ENCODE data around the gene RASGEF1C.

RASGEF1C gene

DNA sequence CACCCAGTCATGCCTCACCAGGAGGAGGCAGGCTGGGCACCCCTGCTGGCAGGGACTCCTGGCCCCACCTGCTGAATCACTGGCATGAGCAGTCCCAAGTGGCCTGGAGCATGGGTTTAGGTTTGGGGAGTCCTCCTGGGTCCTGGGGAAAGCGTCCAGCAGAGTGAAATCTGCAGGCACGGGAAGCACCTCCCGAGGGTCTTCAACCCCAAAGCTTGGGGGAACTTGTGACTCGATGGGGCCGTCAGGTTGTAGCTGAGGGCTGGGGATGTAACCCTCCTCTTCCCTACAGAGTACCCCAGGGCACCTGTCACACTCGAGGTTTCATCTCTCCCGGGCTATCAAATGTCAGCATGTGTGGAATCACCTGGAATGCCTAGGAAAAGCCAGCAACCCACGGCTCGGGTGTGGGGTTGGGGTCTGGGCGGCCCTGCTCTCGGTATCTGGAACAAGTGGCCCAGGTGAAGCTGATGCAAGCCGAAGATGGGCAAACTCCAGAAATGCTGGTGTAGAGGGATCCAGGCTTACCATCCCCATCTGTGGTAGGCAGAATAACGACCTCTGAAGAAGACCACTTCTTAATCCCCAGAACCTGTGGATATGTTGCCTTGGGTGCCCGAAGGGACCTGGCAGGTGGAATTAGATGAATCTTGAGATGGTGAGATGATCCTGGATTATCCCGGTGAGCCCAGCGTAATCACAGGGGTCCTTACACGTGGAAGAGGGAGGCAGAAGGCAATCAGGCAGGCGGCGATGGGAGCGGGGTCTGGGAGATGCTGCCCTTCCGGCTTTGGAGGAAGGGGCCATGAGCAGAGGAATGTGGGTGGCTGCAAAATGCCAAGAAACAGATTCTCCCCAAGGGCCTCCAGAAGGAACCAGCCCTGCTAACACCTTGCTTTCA is 6.1 kb upstream of the RASGEF1C start:
- Histone ChIP-seq H3K4me1 (ENCODE audit: low read length) (no peaks in the 10 kb centered on the region), H3K9ac (ENCODE audit: low read length) (no peak overlapping the region), H3K79me2 (ENCODE audit: low read length) (no peaks in the 10 kb centered on the region), H2AFZ (ENCODE audit: low read depth, low read length) (no peak overlapping the region), H3K9me3 (ENCODE audit: insufficient read depth, low read length) (no peaks in the 10 kb centered on the region), H3K36me3 (replicated peaks; ENCODE audit: low read depth, low read length) (no peaks in the 10 kb centered on the region), H3K4me3 (ENCODE audit: low read length) (no peak overlapping the region), H3K27ac (ENCODE audit: low read length) (no peak overlapping the region), H3K27me3 (ENCODE audit: low read depth, low read length) (no peaks in the 10 kb centered on the region), H3K4me2 (ENCODE audit: low read length) (no peak overlapping the region), H4K20me1 (ENCODE audit: insufficient read depth, low read length) (no peaks in the 10 kb centered on the region)
- no peak for TF ChIP-seq EZH2phosphoT487 (IDR thresholded peaks at IDR 0.05; ENCODE audit: low read depth)
- TF ChIP-seq, protein P1, sequence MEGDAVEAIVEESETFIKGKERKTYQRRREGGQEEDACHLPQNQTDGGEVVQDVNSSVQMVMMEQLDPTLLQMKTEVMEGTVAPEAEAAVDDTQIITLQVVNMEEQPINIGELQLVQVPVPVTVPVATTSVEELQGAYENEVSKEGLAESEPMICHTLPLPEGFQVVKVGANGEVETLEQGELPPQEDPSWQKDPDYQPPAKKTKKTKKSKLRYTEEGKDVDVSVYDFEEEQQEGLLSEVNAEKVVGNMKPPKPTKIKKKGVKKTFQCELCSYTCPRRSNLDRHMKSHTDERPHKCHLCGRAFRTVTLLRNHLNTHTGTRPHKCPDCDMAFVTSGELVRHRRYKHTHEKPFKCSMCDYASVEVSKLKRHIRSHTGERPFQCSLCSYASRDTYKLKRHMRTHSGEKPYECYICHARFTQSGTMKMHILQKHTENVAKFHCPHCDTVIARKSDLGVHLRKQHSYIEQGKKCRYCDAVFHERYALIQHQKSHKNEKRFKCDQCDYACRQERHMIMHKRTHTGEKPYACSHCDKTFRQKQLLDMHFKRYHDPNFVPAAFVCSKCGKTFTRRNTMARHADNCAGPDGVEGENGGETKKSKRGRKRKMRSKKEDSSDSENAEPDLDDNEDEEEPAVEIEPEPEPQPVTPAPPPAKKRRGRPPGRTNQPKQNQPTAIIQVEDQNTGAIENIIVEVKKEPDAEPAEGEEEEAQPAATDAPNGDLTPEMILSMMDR (IDR thresholded peaks at IDR 0.05; ENCODE audit: low read depth, low read length) = no peak

DNA sequence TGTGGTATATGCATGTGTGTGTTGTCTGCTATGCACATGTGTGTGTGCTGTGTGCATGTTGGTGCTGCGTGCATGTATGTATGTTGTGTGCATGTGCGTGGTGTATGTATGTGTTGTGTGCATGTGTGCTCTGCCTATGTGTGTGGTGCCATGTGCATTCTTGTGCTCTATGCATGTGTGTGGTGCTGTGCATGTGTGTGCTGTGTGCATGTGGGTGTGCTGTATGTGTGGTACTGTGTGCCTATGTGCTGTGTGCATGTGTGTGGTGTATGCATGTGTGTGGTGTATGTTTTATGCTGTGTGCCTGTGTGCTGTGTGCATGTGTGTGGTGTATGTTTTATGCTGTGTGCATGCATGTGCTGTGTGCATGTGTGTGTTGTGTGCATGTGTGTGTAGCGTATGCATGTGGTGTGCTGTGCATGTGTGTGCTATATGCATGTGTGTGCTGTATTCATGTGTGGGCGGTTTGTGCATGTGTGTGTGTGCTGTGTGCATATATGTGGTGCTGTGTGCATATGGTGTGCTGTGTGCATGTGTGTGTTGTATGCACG is 4.7 kb upstream of the RASGEF1C start:
- no peaks in the 10 kb centered on the region for H3K4me1 ChIP-seq (ENCODE audit: low read length)
- no peaks in the 10 kb centered on the region for H3K9me3 ChIP-seq (ENCODE audit: insufficient read depth, low read length)
- H3K27ac ChIP-seq (ENCODE audit: low read length) = no peak overlapping the region
- no peaks in the 10 kb centered on the region for H3K36me3 ChIP-seq (replicated peaks; ENCODE audit: low read depth, low read length)
- no peak overlapping the region for H3K9ac ChIP-seq (ENCODE audit: low read length)
- no peak overlapping the region for H3K4me2 ChIP-seq (ENCODE audit: low read length)
- no peak for TF ChIP-seq EZH2phosphoT487 (IDR thresholded peaks at IDR 0.05; ENCODE audit: low read depth)
- TF ChIP-seq, protein P1 (IDR thresholded peaks at IDR 0.05; ENCODE audit: low read depth, low read length) = no peak
- no peak overlapping the region for H3K4me3 ChIP-seq (ENCODE audit: low read length)
- no peak overlapping the region for H2AFZ ChIP-seq (ENCODE audit: low read depth, low read length)
- H3K27me3 ChIP-seq (ENCODE audit: low read depth, low read length) = no peaks in the 10 kb centered on the region
- no peaks in the 10 kb centered on the region for H3K79me2 ChIP-seq (ENCODE audit: low read length)
- H4K20me1 ChIP-seq (ENCODE audit: insufficient read depth, low read length) = no peaks in the 10 kb centered on the region

DNA sequence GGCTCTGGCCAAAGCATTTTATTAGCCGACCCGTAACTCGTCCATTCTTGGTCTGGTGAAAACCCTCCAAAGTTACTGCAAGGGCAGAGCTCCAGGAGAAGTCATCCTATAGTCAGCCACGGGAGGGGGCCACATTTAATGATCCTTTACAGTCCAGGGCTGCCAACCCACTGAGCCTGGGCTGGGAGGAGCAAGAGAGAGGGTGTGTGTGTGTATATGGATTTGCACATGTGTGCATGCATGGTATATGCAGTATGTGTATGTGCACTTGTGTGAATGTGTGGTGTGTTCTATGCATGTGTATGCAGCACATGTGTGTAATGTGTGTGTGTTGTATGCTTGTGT is 4.2 kb upstream of the RASGEF1C start:
- H3K4me2 ChIP-seq (ENCODE audit: low read length) = no peak overlapping the region
- H3K36me3 ChIP-seq (replicated peaks; ENCODE audit: low read depth, low read length) = no peaks in the 10 kb centered on the region

More for the DNA sequence above, 4.2 kb upstream of the RASGEF1C start:
- Histone ChIP-seq H3K9ac (ENCODE audit: low read length) (no peak overlapping the region), H3K4me3 (ENCODE audit: low read length) (no peak overlapping the region), H2AFZ (ENCODE audit: low read depth, low read length) (no peak overlapping the region), H4K20me1 (ENCODE audit: insufficient read depth, low read length) (no peaks in the 10 kb centered on the region), H3K27me3 (ENCODE audit: low read depth, low read length) (no peaks in the 10 kb centered on the region), H3K4me1 (ENCODE audit: low read length) (no peaks in the 10 kb centered on the region), H3K9me3 (ENCODE audit: insufficient read depth, low read length) (no peaks in the 10 kb centered on the region), H3K79me2 (ENCODE audit: low read length) (no peaks in the 10 kb centered on the region), H3K27ac (ENCODE audit: low read length) (no peak overlapping the region)
- no peak for TF ChIP-seq EZH2phosphoT487 (IDR thresholded peaks at IDR 0.05; ENCODE audit: low read depth)
- TF ChIP-seq, protein P1 (IDR thresholded peaks at IDR 0.05; ENCODE audit: low read depth, low read length) = no peak
